NCI-H2081 treated with DMSO at 0.1 percent for 48 hours (cell line): ENCODE measurements around the gene FAM53B.

Experiments
- DNase-seq: peaks from one replicate; lab custom pipeline; 2025; lab: John Stamatoyannopoulos, UW

The FAM53B gene

GRCh38 chr10:124742413-124743190 lies 1.6 kb downstream of the FAM53B start:
- no peak for DNase-seq

GRCh38 chr10:124741922-124742412 lies 2.2 kb downstream of the FAM53B start:
- DNase-seq = no peak

GRCh38 chr10:124741281-124741921 lies 2.8 kb downstream of the FAM53B start:
- DNase-seq = peak; percentile 19

GRCh38 chr10:124740369-124741280 lies 3.6 kb downstream of the FAM53B start:
- no peak for DNase-seq

GRCh38 chr10:124739986-124740368 lies 4.2 kb downstream of the FAM53B start:
- no peak for DNase-seq

- DNase-seq = no peak
These were observed 4.9 kb downstream of the FAM53B start for GRCh38 chr10:124739119-124739921.

GRCh38 chr10:124738441-124738840 lies 5.7 kb downstream of the FAM53B start:
- no peak for DNase-seq

GRCh38 chr10:124737708-124738107 lies 6.5 kb downstream of the FAM53B start:
- DNase-seq = no peak

- no peak for DNase-seq
These were observed 7.0 kb downstream of the FAM53B start for GRCh38 chr10:124737221-124737620.

- DNase-seq = no peak
These were observed 7.6 kb downstream of the FAM53B start for GRCh38 chr10:124736491-124737136.

GRCh38 chr10:124735491-124736286 lies 8.5 kb downstream of the FAM53B start:
- no peak for DNase-seq

GRCh38 chr10:124734311-124735166 lies 9.6 kb downstream of the FAM53B start:
- no peak for DNase-seq

- DNase-seq = no peak
These were observed 10.5 kb downstream of the FAM53B start for GRCh38 chr10:124733571-124734245.

- no peak for DNase-seq
These were observed 11.1 kb downstream of the FAM53B start for GRCh38 chr10:124732931-124733570.

- DNase-seq = no peak
These were observed 12.6 kb downstream of the FAM53B start for GRCh38 chr10:124731551-124731950.

- DNase-seq = no peak
These were observed 13.4 kb downstream of the FAM53B start for GRCh38 chr10:124730790-124731189.

- DNase-seq = no peak
These were observed 15.1 kb downstream of the FAM53B start for GRCh38 chr10:124728830-124729661.
